GM23338 (cell line): Measurements from ENCODE around the gene KIF2A. TPM values are rescaled to one million over a fixed set of nuclear protein-coding genes. Genes with fewer than 3 reads are reported as not detected.

Source experiments
- ATAC-seq: fragments of 200-7000 bp; cut with Tn5 transposase; 3 replicates; pipeline ENCODE4 v1.9.1; 2020
- DNase-seq: peaks from one replicate; pipeline ENCODE4 v3.0.0-alpha.2; 2015; ENCODE audit warnings: low spot score
- H2AFZ ChIP-seq: fragments of 200-600 bp; sonication (generic); 2 replicates; pipeline ENCODE4 v1.8.0; 2016; ENCODE audit warnings: antibody characterized with exemption, mild to moderate bottlenecking, moderate library complexity
- H3F3A ChIP-seq: fragments of 200-600 bp; sonication (generic); replicated peaks from 2 replicates; pipeline ENCODE4 v1.8.0; 2017; ENCODE audit warnings: antibody characterized with exemption, mixed run types, low read depth
- H3K27ac ChIP-seq: fragments of 200-600 bp; sonication (generic); 2 replicates; pipeline ENCODE4 v1.6.1; 2016; ENCODE audit warnings: low read depth
- H3K27me3 ChIP-seq: fragments of 200-600 bp; sonication (generic); 2 replicates; pipeline ENCODE4 v1.8.0; 2016; ENCODE audit warnings: mild to moderate bottlenecking, mixed run types, moderate library complexity; ENCODE audit not compliant: insufficient read depth
- H3K36me3 ChIP-seq: fragments of 200-600 bp; sonication (generic); 2 replicates; pipeline ENCODE4 v1.8.0; 2016; ENCODE audit warnings: mild to moderate bottlenecking; ENCODE audit not compliant: insufficient read depth
- H3K4me1 ChIP-seq: fragments of 200-600 bp; sonication (generic); 2 replicates; pipeline ENCODE4 v1.8.0; 2016; ENCODE audit warnings: mild to moderate bottlenecking, moderate library complexity; ENCODE audit not compliant: insufficient read depth
- H3K4me2 ChIP-seq: fragments of 200-600 bp; sonication (generic); 2 replicates; pipeline ENCODE4 v1.7.1; 2017; ENCODE audit warnings: mixed run types
- H3K4me3 ChIP-seq: fragments of 200-600 bp; sonication (generic); 2 replicates; pipeline ENCODE4 v1.6.1; 2016; ENCODE audit warnings: mixed run types
- H3K79me2 ChIP-seq: fragments of 200-600 bp; sonication (generic); replicated peaks from 2 replicates; pipeline ENCODE4 v1.8.0; 2017; ENCODE audit warnings: mild to moderate bottlenecking; ENCODE audit not compliant: insufficient read depth
- H3K9me2 ChIP-seq: fragments of 200-600 bp; sonication (generic); 2 replicates; pipeline ENCODE4 v1.8.0; 2017; ENCODE audit not compliant: insufficient read depth
- H4K20me1 ChIP-seq: fragments of 200-600 bp; sonication (generic); replicated peaks from 2 replicates; pipeline ENCODE4 v1.8.0; 2017; ENCODE audit warnings: mild to moderate bottlenecking; ENCODE audit not compliant: insufficient read depth
- H3K27ac Mint-ChIP-seq: 2 replicates; pipeline ENCODE4 v1.8.0; 2020; ENCODE audit warnings: inconsistent platforms, mild to moderate bottlenecking, moderate library complexity, mixed read lengths
- H3K27me3 Mint-ChIP-seq: 3 replicates; pipeline ENCODE4 v1.8.0; 2022; ENCODE audit warnings: low read depth, mild to moderate bottlenecking, moderate library complexity, mixed read lengths, inconsistent platforms; ENCODE audit not compliant: insufficient read depth, poor library complexity
- H3K36me3 Mint-ChIP-seq: 3 replicates; pipeline ENCODE4 v1.8.0; 2021; ENCODE audit warnings: low read depth, mild to moderate bottlenecking, inconsistent platforms, moderate library complexity, mixed read lengths
- H3K4me1 Mint-ChIP-seq: 3 replicates; pipeline ENCODE4 v1.8.0; 2020; ENCODE audit warnings: mild to moderate bottlenecking, inconsistent platforms, mixed read lengths
- H3K4me3 Mint-ChIP-seq: 3 replicates; pipeline ENCODE4 v1.8.0; 2021; ENCODE audit warnings: moderate library complexity, mild to moderate bottlenecking, inconsistent platforms, mixed read lengths
- H3K9me3 Mint-ChIP-seq: 3 replicates; pipeline ENCODE4 v1.8.0; 2020; ENCODE audit warnings: moderate library complexity, mild to moderate bottlenecking, inconsistent platforms, mixed read lengths
- CREB1 ChIP-seq: fragments of 250-450 bp; sonication (Bioruptor Pico); IDR thresholded peaks from 2 replicates; pipeline ENCODE4 v1.5.0; 2020; ENCODE audit warnings: low read depth, mild to moderate bottlenecking, moderate library complexity
- EZH2 ChIP-seq: fragments of 200-600 bp; sonication (generic); IDR thresholded peaks from one replicate; pipeline ENCODE4 v1.8.0; 2017; ENCODE audit warnings: antibody characterized with exemption, mild to moderate bottlenecking, low read depth; ENCODE audit not compliant: unreplicated experiment
- EZH2phosphoT487 ChIP-seq: fragments of 200-600 bp; sonication (generic); IDR thresholded peaks from one replicate; pipeline ENCODE4 v1.8.1; 2018; ENCODE audit warnings: antibody characterized with exemption; ENCODE audit not compliant: unreplicated experiment
- JUNB ChIP-seq: IDR thresholded peaks from one replicate; pipeline ENCODE4 v1.6.1; 2016; ENCODE audit warnings: antibody characterized with exemption; ENCODE audit not compliant: unreplicated experiment
- NANOG ChIP-seq: IDR thresholded peaks from 2 replicates; pipeline ENCODE4 v1.6.1; 2016; ENCODE audit warnings: antibody characterized with exemption, borderline replicate concordance
- POLR2AphosphoS5 ChIP-seq: IDR thresholded peaks from 2 replicates; pipeline ENCODE4 v1.6.1; 2016; ENCODE audit warnings: antibody characterized with exemption, low read depth
- STAT1 ChIP-seq: IDR thresholded peaks from one replicate; pipeline ENCODE4 v1.6.1; 2016; ENCODE audit warnings: antibody characterized with exemption; ENCODE audit not compliant: unreplicated experiment
- ZNF114 ChIP-seq: fragments of 250-450 bp; sonication (Bioruptor Pico); IDR thresholded peaks from 2 replicates; pipeline ENCODE4 v1.5.0; 2020; ENCODE audit warnings: mild to moderate bottlenecking, moderate library complexity
- ZNF331 ChIP-seq: fragments of 250-450 bp; sonication (Bioruptor Pico); IDR thresholded peaks from 2 replicates; pipeline ENCODE4 v1.5.0; 2020; ENCODE audit warnings: low read depth, mild to moderate bottlenecking, moderate library complexity
- polyA plus RNA-seq: library from polyadenylated mRNA; unstranded; fragments of >200 nt; fragmentation: Nextera tagmentation; extraction: Ambion mirVana; gene quantifications from 2 replicates; pipeline ENCODE4 v1.2.1, GENCODE V29; 2016
- total RNA-seq: library from RNA; depleted of rRNA; stranded (reverse); fragments of >200 nt; shearing (Covaris generic); gene quantifications from 2 replicates; pipeline ENCODE4 v1.2.3, GENCODE V29; 2014
- TF ChIP-seq, protein P1 (sequence below): fragments of 250-450 bp; sonication (Bioruptor Pico); IDR thresholded peaks from 2 replicates; pipeline ENCODE4 v1.5.0; 2020; ENCODE audit warnings: mild to moderate bottlenecking, moderate library complexity
- TF ChIP-seq, protein P2 (sequence below): IDR thresholded peaks from one replicate; pipeline ENCODE4 v1.6.1; 2018; ENCODE audit warnings: antibody characterized with exemption; ENCODE audit not compliant: unreplicated experiment
- TF ChIP-seq, protein P3 (sequence below), 2 experiments: fragments of 200-600 bp in 1 of 2; sonication (generic) in 1 of 2; conservative IDR thresholded peaks; 2 replicates each; pipeline versions ENCODE4 v1.5.1 to v1.6.1; 2016 to 2017; ENCODE audit warnings: antibody characterized with exemption in 2 of 2, low read depth in 2 of 2, mild to moderate bottlenecking in 2 of 2, moderate library complexity in 1 of 2

Gene KIF2A
- total and polyA plus RNA-seq, 2 experiments from 2014 or later = 120 to 122 TPM

DNA sequence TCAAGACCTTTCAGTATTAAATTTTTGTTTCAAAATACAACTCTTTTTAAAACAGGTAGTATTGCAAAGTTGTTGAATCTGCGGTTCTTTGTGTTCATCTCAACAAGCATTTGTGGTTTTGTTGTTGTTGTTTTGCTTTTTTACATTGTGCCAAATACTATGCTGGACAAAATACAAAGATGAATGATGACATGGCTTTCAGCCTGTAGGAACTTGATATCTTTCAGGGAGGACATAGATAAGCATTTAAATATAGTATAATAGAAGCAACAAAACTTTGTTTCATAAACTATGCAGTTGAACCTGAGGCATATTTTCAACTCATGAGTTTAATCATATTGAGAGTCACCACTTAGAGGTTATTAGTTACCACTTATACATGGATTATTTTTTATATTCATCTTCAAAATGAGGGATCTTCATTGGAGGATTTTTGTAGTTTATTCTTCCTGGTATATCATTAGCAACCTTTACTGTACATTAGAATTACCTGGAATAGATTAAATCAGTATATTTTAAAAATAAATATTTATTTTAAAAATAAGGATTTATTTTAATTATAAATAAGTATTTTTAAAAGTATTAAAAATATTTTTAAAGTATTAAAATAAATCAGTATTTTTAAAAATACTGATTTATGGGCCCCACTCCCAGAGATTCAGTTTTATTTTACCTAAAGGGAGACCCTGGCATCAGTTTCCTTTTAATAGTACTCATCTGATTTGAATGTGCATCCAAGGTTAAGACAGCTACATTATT, 42.9 kb downstream of the KIF2A start:
- no peak overlapping the region for H3K27ac Mint-ChIP-seq
- no peak overlapping the region for H3K4me2 ChIP-seq
- no peaks in the 10 kb centered on the region for H3K27me3 ChIP-seq
- peaks cover 14% of the 10 kb centered on the region for H4K20me1 ChIP-seq
- H3K4me1 ChIP-seq = no peaks in the 10 kb centered on the region
- H3K27ac ChIP-seq = no peak overlapping the region
- no peaks in the 10 kb centered on the region for H3K9me2 ChIP-seq
- no peaks in the 10 kb centered on the region for H3K9me3 Mint-ChIP-seq
- H3K79me2 ChIP-seq = peaks cover 58% of the 10 kb centered on the region
- no peak overlapping the region for H2AFZ ChIP-seq
- TF ChIP-seq, protein P1, sequence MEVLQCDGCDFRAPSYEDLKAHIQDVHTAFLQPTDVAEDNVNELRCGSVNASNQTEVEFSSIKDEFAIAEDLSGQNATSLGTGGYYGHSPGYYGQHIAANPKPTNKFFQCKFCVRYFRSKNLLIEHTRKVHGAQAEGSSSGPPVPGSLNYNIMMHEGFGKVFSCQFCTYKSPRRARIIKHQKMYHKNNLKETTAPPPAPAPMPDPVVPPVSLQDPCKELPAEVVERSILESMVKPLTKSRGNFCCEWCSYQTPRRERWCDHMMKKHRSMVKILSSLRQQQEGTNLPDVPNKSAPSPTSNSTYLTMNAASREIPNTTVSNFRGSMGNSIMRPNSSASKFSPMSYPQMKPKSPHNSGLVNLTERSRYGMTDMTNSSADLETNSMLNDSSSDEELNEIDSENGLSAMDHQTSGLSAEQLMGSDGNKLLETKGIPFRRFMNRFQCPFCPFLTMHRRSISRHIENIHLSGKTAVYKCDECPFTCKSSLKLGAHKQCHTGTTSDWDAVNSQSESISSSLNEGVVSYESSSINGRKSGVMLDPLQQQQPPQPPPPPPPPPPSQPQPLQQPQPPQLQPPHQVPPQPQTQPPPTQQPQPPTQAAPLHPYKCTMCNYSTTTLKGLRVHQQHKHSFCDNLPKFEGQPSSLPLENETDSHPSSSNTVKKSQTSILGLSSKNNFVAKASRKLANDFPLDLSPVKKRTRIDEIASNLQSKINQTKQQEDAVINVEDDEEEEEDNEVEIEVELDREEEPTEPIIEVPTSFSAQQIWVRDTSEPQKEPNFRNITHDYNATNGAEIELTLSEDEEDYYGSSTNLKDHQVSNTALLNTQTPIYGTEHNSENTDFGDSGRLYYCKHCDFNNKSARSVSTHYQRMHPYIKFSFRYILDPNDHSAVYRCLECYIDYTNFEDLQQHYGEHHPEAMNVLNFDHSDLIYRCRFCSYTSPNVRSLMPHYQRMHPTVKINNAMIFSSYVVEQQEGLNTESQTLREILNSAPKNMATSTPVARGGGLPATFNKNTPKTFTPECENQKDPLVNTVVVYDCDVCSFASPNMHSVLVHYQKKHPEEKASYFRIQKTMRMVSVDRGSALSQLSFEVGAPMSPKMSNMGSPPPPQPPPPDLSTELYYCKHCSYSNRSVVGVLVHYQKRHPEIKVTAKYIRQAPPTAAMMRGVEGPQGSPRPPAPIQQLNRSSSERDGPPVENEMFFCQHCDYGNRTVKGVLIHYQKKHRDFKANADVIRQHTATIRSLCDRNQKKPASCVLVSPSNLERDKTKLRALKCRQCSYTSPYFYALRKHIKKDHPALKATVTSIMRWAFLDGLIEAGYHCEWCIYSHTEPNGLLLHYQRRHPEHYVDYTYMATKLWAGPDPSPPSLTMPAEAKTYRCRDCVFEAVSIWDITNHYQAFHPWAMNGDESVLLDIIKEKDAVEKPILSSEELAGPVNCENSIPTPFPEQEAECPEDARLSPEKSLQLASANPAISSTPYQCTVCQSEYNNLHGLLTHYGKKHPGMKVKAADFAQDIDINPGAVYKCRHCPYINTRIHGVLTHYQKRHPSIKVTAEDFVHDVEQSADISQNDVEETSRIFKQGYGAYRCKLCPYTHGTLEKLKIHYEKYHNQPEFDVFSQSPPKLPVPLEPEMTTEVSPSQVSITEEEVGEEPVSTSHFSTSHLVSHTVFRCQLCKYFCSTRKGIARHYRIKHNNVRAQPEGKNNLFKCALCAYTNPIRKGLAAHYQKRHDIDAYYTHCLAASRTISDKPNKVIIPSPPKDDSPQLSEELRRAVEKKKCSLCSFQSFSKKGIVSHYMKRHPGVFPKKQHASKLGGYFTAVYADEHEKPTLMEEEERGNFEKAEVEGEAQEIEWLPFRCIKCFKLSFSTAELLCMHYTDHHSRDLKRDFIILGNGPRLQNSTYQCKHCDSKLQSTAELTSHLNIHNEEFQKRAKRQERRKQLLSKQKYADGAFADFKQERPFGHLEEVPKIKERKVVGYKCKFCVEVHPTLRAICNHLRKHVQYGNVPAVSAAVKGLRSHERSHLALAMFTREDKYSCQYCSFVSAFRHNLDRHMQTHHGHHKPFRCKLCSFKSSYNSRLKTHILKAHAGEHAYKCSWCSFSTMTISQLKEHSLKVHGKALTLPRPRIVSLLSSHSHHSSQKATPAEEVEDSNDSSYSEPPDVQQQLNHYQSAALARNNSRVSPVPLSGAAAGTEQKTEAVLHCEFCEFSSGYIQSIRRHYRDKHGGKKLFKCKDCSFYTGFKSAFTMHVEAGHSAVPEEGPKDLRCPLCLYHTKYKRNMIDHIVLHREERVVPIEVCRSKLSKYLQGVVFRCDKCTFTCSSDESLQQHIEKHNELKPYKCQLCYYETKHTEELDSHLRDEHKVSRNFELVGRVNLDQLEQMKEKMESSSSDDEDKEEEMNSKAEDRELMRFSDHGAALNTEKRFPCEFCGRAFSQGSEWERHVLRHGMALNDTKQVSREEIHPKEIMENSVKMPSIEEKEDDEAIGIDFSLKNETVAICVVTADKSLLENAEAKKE (CRISPR knock-in tag) = no peak
- TF ChIP-seq, protein P2, sequence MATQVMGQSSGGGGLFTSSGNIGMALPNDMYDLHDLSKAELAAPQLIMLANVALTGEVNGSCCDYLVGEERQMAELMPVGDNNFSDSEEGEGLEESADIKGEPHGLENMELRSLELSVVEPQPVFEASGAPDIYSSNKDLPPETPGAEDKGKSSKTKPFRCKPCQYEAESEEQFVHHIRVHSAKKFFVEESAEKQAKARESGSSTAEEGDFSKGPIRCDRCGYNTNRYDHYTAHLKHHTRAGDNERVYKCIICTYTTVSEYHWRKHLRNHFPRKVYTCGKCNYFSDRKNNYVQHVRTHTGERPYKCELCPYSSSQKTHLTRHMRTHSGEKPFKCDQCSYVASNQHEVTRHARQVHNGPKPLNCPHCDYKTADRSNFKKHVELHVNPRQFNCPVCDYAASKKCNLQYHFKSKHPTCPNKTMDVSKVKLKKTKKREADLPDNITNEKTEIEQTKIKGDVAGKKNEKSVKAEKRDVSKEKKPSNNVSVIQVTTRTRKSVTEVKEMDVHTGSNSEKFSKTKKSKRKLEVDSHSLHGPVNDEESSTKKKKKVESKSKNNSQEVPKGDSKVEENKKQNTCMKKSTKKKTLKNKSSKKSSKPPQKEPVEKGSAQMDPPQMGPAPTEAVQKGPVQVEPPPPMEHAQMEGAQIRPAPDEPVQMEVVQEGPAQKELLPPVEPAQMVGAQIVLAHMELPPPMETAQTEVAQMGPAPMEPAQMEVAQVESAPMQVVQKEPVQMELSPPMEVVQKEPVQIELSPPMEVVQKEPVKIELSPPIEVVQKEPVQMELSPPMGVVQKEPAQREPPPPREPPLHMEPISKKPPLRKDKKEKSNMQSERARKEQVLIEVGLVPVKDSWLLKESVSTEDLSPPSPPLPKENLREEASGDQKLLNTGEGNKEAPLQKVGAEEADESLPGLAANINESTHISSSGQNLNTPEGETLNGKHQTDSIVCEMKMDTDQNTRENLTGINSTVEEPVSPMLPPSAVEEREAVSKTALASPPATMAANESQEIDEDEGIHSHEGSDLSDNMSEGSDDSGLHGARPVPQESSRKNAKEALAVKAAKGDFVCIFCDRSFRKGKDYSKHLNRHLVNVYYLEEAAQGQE = no peak
- TF ChIP-seq ZNF331 = no peak
- TF ChIP-seq STAT1 = no peak
- no peak for TF ChIP-seq EZH2
- TF ChIP-seq, protein P3, sequence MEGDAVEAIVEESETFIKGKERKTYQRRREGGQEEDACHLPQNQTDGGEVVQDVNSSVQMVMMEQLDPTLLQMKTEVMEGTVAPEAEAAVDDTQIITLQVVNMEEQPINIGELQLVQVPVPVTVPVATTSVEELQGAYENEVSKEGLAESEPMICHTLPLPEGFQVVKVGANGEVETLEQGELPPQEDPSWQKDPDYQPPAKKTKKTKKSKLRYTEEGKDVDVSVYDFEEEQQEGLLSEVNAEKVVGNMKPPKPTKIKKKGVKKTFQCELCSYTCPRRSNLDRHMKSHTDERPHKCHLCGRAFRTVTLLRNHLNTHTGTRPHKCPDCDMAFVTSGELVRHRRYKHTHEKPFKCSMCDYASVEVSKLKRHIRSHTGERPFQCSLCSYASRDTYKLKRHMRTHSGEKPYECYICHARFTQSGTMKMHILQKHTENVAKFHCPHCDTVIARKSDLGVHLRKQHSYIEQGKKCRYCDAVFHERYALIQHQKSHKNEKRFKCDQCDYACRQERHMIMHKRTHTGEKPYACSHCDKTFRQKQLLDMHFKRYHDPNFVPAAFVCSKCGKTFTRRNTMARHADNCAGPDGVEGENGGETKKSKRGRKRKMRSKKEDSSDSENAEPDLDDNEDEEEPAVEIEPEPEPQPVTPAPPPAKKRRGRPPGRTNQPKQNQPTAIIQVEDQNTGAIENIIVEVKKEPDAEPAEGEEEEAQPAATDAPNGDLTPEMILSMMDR (conservative IDR thresholded peaks at IDR 0.05; ENCODE audit: low read depth in 2 of 2) = no peak
- TF ChIP-seq NANOG = no peak
- TF ChIP-seq EZH2phosphoT487 = no peak
- TF ChIP-seq POLR2AphosphoS5 = no peak
- TF ChIP-seq CREB1 (CRISPR knock-in tag) = no peak
- no peak for TF ChIP-seq ZNF114
- no peak for TF ChIP-seq JUNB
- peaks cover 42% of the 10 kb centered on the region; the same call in 2 of the 3 replicates for H3K36me3 Mint-ChIP-seq
- H3K27me3 Mint-ChIP-seq = no peaks in the 10 kb centered on the region
- peaks cover 34% of the 10 kb centered on the region for H3K36me3 ChIP-seq
- no peaks in the 10 kb centered on the region for H3K4me1 Mint-ChIP-seq
- H3K4me3 Mint-ChIP-seq = no peak overlapping the region
- no peak for DNase-seq
- no peak overlapping the region for H3K4me3 ChIP-seq
- no peaks in the 10 kb centered on the region for H3F3A ChIP-seq
- no peak for ATAC-seq
